PC-9 (cell line): Measurements from ENCODE around the gene GTF3A. TPM values are rescaled to one million over a fixed set of nuclear protein-coding genes. Genes with fewer than 3 reads are reported as not detected.

Experiments used
- BruUV-seq: library from RNA; stranded (reverse); fragments of 400-500 nt; replicated peaks from 2 replicates; lab custom pipeline; 2021; lab: Mats Ljungman, UMichigan
- CTCF ChIA-PET: fragments of 300-600 bp; sonication (Branson Sonifier 250); formaldehyde crosslinking; loops from one replicate; lab custom pipeline; 2022; ENCODE audit warnings: antibody characterized with exemption; lab: Charles Lee
- POLR2A ChIA-PET: fragments of 300-600 bp; sonication (Branson Sonifier 250); formaldehyde crosslinking; loops from one replicate; lab custom pipeline; 2022; ENCODE audit warnings: antibody characterized with exemption; ENCODE audit not compliant: unreplicated experiment; lab: Charles Lee
- DNase-seq, 2 experiments: peaks; one replicate each; pipeline versions ENCODE4 v3.0.0 to v3.0.0-alpha.2; 2015 to 2022; ENCODE audit warnings: mixed read lengths in 1 of 2
- H2AFZ ChIP-seq: fragments of 200-600 bp; sonication (generic); 2 replicates; pipeline ENCODE4 v1.8.1; 2017; ENCODE audit warnings: antibody characterized with exemption
- H3F3A ChIP-seq: fragments of 200-600 bp; sonication (generic); 2 replicates; pipeline ENCODE4 v1.8.1; 2017; ENCODE audit warnings: antibody characterized with exemption, mild to moderate bottlenecking, low read depth; ENCODE audit not compliant: insufficient read depth
- H3K27ac ChIP-seq: fragments of 200-600 bp; sonication (generic); 2 replicates; pipeline ENCODE4 v1.6.1; 2016; ENCODE audit warnings: mixed run types
- H3K27me3 ChIP-seq: fragments of 200-600 bp; sonication (generic); 2 replicates; pipeline ENCODE4 v1.6.1; 2016; ENCODE audit warnings: low read depth, mixed run types; ENCODE audit not compliant: insufficient read depth
- H3K36me3 ChIP-seq: fragments of 200-600 bp; sonication (generic); 2 replicates; pipeline ENCODE4 v1.6.1; 2016; ENCODE audit warnings: low read depth, mixed run types
- H3K4me1 ChIP-seq: fragments of 200-600 bp; sonication (generic); replicated peaks from 2 replicates; pipeline ENCODE4 v1.6.1; 2016; ENCODE audit warnings: mixed run types; ENCODE audit not compliant: insufficient read depth
- H3K4me2 ChIP-seq: fragments of 200-600 bp; sonication (generic); 2 replicates; pipeline ENCODE4 v1.6.1; 2017; ENCODE audit warnings: mixed run types
- H3K4me3 ChIP-seq: fragments of 200-600 bp; sonication (generic); 2 replicates; pipeline ENCODE4 v1.6.1; 2016; ENCODE audit warnings: mixed run types
- H3K79me2 ChIP-seq: fragments of 200-600 bp; sonication (generic); 2 replicates; pipeline ENCODE4 v1.6.1; 2017; ENCODE audit warnings: low read depth, mixed run types
- H3K9me2 ChIP-seq: fragments of 200-600 bp; sonication (generic); 2 replicates; pipeline ENCODE4 v1.8.1; 2017; ENCODE audit warnings: mild to moderate bottlenecking; ENCODE audit not compliant: insufficient read depth
- H3K9me3 ChIP-seq: fragments of 200-600 bp; sonication (generic); 2 replicates; pipeline ENCODE4 v1.8.1; 2016; ENCODE audit warnings: low read depth; ENCODE audit not compliant: insufficient read depth
- H4K20me1 ChIP-seq: fragments of 200-600 bp; sonication (generic); 2 replicates; pipeline ENCODE4 v1.8.1; 2017; ENCODE audit not compliant: insufficient read depth
- EZH2 ChIP-seq: fragments of 200-600 bp; sonication (generic); IDR thresholded peaks from 2 replicates; pipeline ENCODE4 v1.8.0; 2017; ENCODE audit warnings: antibody characterized with exemption, low read depth
- intact Hi-C: fragments of 100-400 bp; cut with micrococcal nuclease; formaldehyde crosslinking; loops from one replicate; pipeline ENCODE4 v1.10.0; 2022; ENCODE audit not compliant: unreplicated experiment
- total RNA-seq: library from RNA; stranded (reverse); gene quantifications from 2 replicates; pipeline ENCODE4 v1.2.3, GENCODE V29; 2021
- TF ChIP-seq, protein P1 (sequence below): fragments of 200-600 bp; sonication (generic); conservative IDR thresholded peaks from 2 replicates; pipeline ENCODE4 v1.6.1; 2017; ENCODE audit warnings: mixed run types, antibody characterized with exemption, mild to moderate bottlenecking, moderate library complexity

Gene GTF3A
- total RNA-seq, 1 experiment from 2014 or later: 130 TPM

DNA sequence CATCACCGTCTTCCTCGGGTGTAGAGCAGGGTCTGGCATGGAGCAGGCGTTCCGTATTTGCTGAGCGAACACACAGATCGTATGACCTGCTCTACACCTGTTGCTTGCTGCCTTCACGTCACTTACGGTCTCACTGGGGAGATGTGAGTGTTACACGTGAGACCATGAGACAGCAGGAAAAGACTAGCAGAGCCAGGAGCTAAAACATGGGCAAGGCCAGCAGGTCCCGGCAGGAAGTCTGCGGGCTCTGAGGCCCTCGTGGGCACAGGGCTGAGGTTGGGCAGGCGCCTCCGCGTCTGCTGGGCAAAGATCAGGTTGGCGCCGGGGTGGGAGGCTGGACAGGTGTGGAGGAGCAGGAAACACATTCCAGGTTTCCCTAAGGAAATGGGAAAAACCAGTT is 19.7 kb upstream of the GTF3A start:
- Histone ChIP-seq H3K4me1 (no peaks in the 10 kb centered on the region), H2AFZ (no peak overlapping the region), H3K9me3 (no peaks in the 10 kb centered on the region), H3K79me2 (no peaks in the 10 kb centered on the region), H3K4me3 (no peak overlapping the region), H3K4me2 (no peak overlapping the region), H3K27ac (no peak overlapping the region), H4K20me1 (no peaks in the 10 kb centered on the region), H3K9me2 (no peaks in the 10 kb centered on the region), H3K36me3 (no peaks in the 10 kb centered on the region), H3F3A (no peaks in the 10 kb centered on the region), H3K27me3 (peaks cover 42% of the 10 kb centered on the region)
- no peak for DNase-seq
- CTCF ChIA-PET: no interaction called here
- POLR2A ChIA-PET: no interaction called here
- intact Hi-C loops: no loop called here
- BruUV-seq: no TSS peak
- TF ChIP-seq, protein P1, sequence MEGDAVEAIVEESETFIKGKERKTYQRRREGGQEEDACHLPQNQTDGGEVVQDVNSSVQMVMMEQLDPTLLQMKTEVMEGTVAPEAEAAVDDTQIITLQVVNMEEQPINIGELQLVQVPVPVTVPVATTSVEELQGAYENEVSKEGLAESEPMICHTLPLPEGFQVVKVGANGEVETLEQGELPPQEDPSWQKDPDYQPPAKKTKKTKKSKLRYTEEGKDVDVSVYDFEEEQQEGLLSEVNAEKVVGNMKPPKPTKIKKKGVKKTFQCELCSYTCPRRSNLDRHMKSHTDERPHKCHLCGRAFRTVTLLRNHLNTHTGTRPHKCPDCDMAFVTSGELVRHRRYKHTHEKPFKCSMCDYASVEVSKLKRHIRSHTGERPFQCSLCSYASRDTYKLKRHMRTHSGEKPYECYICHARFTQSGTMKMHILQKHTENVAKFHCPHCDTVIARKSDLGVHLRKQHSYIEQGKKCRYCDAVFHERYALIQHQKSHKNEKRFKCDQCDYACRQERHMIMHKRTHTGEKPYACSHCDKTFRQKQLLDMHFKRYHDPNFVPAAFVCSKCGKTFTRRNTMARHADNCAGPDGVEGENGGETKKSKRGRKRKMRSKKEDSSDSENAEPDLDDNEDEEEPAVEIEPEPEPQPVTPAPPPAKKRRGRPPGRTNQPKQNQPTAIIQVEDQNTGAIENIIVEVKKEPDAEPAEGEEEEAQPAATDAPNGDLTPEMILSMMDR: no peak
- no peak for TF ChIP-seq EZH2

DNA sequence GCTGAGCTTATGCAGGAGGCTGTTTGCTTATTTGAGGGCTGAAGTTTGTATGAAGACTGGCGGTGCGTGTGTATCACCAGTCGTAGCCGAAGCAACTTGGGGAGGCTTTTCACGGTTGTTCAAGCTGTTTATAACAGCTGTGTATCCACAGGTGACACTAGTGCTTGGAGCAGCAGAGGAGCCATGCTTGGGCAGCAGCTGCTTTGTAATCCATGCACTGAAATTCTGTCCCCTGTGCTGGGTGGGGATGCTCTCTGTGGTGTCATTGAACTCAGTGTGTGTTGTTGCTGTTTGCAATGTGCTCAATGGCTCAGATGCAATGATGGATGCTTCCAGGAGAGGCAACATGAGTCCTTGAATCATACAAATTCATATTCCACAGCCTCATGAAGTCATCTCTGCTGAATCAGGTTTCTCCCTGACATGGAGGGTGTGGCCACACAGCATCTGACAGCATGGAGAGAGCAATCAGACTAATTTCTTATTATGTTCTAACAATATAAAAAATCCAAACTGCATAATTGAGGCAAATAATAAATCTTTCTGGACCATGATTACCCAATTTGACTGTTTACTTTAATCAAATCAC is 18.8 kb upstream of the GTF3A start:
- Histone ChIP-seq H3K79me2 (no peaks in the 10 kb centered on the region), H3K27me3 (peaks cover 40% of the 10 kb centered on the region), H3K9me3 (no peaks in the 10 kb centered on the region), H3K4me3 (no peak overlapping the region), H3K27ac (no peak overlapping the region), H3K4me1 (no peaks in the 10 kb centered on the region), H3F3A (no peaks in the 10 kb centered on the region), H3K4me2 (no peak overlapping the region), H4K20me1 (no peaks in the 10 kb centered on the region), H2AFZ (no peak overlapping the region), H3K36me3 (no peaks in the 10 kb centered on the region), H3K9me2 (no peaks in the 10 kb centered on the region)
- POLR2A ChIA-PET: no interaction called here
- no peak for DNase-seq
- CTCF ChIA-PET: no interaction called here
- no peak for TF ChIP-seq EZH2
- TF ChIP-seq, protein P1: no peak
- BruUV-seq: no TSS peak
- intact Hi-C loops: loop anchor here (1.0 to 2.0 kb wide), 2 partner anchors 377 to 421 kb away; no protein-coding TSS in a partner anchor

DNA sequence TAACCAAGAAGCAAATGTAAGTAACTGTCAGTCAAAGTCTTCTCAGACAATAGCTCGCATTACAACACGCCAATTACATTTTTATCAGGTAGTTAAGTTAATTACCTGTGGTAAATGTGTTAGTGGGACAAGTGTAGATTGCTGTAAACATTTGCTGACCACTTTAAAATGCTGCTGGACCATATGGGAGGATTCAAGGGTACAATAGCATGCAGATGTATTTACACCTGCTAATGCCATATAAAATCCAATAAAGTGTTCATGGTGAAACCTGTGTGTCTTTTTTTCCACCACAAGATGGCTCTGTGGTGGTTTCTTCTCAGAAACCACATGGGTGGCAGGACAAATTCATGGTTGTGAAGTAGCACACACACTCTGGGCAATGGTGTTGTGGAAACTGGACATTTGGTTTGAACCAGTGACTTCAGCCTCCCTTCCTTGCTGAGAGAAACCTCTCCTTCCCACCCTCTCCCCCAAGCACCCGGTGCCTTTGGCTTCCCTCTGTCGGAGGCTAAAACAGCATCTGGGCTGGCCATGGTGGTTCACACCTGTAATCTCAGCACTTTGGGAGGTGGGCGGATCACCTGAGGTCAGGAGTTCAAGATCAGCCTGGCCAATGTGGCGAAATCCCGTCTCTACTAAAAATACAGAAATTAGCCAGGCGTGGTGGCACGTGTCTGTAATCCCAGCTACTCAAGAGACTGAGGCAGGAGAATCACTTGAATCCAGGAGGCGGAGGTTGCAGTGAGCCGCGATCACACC is 18.1 kb upstream of the GTF3A start:
- intact Hi-C loops: loop anchor here (1.0 to 2.0 kb wide), 2 partner anchors 376 to 420 kb away; no protein-coding TSS in a partner anchor
- no TSS peak for BruUV-seq

More for the DNA sequence above, 18.1 kb upstream of the GTF3A start:
- Histone ChIP-seq H3K9me2 (no peaks in the 10 kb centered on the region), H3K36me3 (no peaks in the 10 kb centered on the region), H3K4me2 (peak overlapping the region; percentile 26; the same call in 1 of the 2 replicates), H3F3A (no peaks in the 10 kb centered on the region), H3K9me3 (no peaks in the 10 kb centered on the region), H3K27ac (no peak overlapping the region), H3K4me3 (no peak overlapping the region), H3K27me3 (peaks cover 47% of the 10 kb centered on the region), H3K79me2 (no peaks in the 10 kb centered on the region), H2AFZ (no peak overlapping the region), H4K20me1 (no peaks in the 10 kb centered on the region), H3K4me1 (no peaks in the 10 kb centered on the region)
- CTCF ChIA-PET: no interaction called here
- POLR2A ChIA-PET: no interaction called here
- no peak for TF ChIP-seq EZH2
- TF ChIP-seq, protein P1: peak; percentile 68
- peak in 1 of 2 experiments; percentile 45 for DNase-seq
